Epithelial cell of esophagus (primary cell): Measurements from ENCODE around the gene C5AR2.

Experiments used
- DNase-seq: peaks from one replicate; pipeline ENCODE4 v3.0.0; 2010; ENCODE audit warnings: low read depth
- H3K4me3 ChIP-seq: 2 replicates; pipeline ENCODE4 v1.5.1; 2011; ENCODE audit warnings: mild to moderate bottlenecking, low read length, control low read depth
- TF ChIP-seq, protein P1 (sequence below): IDR thresholded peaks from 2 replicates; pipeline ENCODE4 v1.5.1; 2011; ENCODE audit warnings: low read depth, mild to moderate bottlenecking, low read length, control low read depth, inconsistent platforms; ENCODE audit not compliant: insufficient read depth; ENCODE audit errors: missing control alignments

The C5AR2 gene

DNA sequence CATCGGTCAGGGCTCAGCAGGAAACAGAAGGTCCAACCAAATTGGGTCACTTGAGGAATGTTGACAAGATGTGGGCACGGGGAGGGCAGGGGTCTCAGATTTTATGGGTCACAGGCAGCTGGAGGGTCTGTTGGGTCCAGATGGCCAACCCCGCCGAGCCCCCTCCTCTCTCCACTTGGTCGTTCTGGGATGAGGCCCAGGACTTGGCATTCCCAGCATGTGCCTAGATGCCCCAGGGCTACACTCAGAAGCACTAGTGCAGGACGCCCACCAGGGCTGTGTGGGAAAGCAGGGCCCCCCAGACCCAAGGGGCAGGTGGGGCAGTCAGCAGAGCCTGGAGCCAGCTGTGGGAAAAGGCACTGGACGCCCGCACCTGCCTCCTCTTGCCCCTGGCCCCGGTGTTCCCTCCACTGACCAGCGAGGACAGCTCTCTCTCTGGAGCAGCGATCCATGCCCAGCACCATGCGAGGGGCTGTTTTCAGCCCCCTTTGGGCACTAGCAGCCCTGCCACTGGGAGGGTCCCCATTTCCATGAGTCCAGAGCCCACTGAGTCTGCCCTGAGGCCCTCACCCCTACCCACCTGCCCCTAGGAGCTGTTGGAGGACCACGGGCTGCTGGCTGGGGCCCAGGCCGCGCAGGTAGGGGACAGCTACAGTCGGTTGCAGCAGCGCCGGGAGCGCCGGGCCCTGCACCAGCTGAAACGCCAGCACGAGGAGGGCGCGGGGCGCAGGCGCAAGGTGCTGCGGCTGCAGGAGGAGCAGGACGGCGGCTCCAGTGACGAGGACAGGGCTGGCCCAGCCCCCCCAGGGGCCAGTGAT, 43.1 kb downstream of the C5AR2 start:
- H3K4me3 ChIP-seq, result no peak overlapping the region
- no peak for DNase-seq
- TF ChIP-seq, protein P1, sequence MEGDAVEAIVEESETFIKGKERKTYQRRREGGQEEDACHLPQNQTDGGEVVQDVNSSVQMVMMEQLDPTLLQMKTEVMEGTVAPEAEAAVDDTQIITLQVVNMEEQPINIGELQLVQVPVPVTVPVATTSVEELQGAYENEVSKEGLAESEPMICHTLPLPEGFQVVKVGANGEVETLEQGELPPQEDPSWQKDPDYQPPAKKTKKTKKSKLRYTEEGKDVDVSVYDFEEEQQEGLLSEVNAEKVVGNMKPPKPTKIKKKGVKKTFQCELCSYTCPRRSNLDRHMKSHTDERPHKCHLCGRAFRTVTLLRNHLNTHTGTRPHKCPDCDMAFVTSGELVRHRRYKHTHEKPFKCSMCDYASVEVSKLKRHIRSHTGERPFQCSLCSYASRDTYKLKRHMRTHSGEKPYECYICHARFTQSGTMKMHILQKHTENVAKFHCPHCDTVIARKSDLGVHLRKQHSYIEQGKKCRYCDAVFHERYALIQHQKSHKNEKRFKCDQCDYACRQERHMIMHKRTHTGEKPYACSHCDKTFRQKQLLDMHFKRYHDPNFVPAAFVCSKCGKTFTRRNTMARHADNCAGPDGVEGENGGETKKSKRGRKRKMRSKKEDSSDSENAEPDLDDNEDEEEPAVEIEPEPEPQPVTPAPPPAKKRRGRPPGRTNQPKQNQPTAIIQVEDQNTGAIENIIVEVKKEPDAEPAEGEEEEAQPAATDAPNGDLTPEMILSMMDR, result no peak

DNA sequence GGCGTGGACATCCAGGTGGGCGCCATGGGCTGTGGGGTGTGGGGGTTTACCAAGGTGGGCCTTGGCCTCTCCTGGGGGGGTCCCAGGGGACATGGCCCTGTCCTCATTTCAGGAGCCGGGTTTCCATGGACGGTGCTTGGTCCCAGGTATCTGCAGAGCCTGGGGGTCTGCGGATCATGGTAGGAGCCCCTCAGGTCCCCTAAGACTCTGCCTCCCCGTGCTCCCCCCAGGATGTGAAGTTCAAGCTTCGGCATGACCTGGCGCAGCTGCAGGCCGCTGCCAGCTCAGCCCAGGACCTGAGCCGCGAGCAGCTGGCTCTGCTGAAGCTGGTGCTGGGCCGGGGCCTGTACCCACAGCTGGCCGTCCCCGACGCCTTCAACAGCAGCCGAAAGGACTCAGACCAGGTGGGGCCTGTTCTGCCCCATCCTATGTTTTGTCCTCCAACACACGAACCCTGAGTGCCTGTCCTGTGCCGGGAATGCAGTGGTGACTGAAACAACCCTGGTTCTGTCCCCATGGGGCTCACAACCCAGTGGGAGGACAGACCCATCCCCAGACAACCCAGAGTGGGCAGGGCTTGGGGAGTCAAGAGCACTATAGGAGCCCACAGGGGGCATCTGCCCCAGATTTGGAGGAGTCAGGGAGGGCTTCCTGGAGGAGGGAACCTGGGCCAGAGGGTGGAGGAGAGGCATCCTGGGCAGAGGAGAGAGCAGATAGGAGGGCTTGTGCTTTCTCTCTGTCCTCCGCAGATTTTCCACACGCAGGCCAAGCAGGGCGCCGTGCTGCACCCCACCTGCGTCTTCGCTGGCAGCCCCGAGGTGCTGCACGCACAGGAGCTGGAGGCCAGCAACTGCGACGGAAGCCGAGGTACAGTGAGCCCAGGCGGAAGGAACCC, 44.0 kb downstream of the C5AR2 start:
- TF ChIP-seq, protein P1, result no peak
- no peak for DNase-seq
- H3K4me3 ChIP-seq, result no peak overlapping the region

DNA sequence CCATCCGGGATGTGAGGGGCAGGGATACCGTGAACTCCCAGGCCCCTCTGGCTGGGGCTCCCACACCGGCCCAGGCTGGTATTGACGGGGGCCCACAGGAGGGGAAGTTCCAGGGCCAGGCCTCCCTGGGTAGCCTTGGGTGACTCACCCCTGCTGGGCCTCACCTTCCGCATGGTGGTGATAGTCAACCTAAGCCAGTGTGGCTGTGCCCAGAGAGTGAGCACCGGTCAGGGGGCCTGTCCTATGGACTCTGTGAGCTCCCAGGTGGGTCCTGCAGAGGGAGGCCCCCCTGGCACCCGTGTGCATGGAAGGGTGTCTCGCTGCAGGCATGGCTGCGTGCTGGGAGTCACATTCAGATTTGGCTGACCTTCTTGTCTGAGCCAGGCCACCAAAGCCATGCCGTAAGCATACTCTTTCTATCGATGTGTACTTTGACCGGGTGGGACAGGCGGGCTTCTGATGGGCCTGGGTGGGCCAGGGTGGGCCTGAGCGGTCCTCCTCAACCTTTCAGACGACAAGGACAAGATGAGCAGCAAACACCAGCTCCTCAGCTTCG, 44.7 kb downstream of the C5AR2 start:
- H3K4me3 ChIP-seq, result no peak overlapping the region
- TF ChIP-seq, protein P1, result no peak
- no peak for DNase-seq

DNA sequence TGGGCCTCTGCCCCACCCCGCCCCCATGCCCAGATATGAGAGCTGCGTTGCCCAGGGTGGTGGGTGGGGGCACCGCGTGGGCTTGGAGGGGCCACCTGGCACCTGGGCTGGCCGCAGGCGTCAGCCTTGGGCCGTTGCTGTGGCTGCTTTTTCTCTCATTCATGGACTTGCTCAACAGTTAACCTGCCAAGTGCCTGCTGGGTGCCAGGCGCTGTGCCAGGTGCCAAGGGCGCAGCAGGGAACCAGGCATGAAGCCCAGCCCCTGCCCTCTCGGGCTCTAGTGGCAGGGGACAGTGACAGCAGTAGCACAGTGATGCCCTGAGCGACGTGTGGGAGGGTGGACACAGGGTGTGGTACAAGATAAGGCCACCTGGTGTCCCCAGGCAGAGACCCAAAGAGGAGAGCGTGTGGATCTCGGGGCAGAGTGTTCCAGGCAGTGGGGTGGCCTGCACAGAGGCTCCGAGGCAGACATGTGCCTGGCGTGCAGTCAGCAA, 45.3 kb downstream of the C5AR2 start:
- DNase-seq, result no peak
- TF ChIP-seq, protein P1, result no peak
- no peak overlapping the region for H3K4me3 ChIP-seq

DNA sequence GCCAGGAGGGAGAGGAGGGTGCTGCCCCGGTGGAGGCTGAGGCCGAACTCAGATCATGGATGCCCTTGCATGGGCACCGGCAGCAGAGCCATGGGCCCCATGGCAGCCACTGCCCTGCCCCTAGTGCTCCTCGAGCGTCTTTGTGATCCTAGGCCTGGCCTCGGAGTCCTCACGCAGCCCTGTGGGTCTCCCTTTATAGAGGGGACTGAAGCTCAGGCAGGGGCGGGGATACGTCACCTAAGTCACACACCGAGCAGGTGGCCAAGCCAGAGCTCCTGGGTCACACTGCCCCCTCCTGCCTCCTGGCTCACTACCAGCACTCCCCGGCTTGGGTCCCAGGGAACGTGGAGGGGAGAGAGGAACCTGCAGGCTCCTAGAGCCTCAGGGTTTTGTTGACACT, 45.8 kb downstream of the C5AR2 start:
- no peak for DNase-seq
- H3K4me3 ChIP-seq, result no peak overlapping the region
- TF ChIP-seq, protein P1, result no peak

DNA sequence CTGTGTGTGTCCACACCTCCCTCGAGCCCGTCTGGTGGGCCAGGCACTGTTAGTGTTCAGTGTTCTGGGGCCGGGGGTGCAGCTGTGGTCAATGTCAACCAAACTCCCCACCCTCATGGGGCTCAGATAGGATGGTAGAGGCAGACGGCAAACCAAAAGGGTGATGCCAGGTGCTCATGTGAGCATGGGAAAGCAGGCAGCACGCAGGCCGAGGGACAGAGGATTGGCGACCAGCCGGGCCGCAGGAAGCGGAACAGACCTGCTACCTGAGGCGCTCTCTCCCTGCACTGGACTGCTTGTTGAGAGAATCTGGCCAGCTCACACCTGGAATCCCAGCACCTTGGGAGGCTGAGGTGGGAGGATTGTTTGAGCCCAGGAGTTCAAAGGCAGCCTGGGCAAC, 46.3 kb downstream of the C5AR2 start:
- TF ChIP-seq, protein P1, result no peak
- DNase-seq, result no peak
- H3K4me3 ChIP-seq, result no peak overlapping the region
